Tibial artery (tissue), 4 donors: Measurements from ENCODE around the gene TRAF7.

Source experiments
- DNase-seq, 2 donors: peaks; one replicate each; pipeline ENCODE4 v3.0.0-alpha.2; 2019
- H3K27ac ChIP-seq, 2 donors: fragments of 200-600 bp; sonication (generic) in 1 of 2; 1 replicate in 1 of 2; 2 replicates in 1 of 2; pipeline ENCODE4 v1.5.1; 2018 to 2019; ENCODE audit warnings: mild to moderate bottlenecking in 1 of 2
- H3K27me3 ChIP-seq, 2 donors: fragments of 200-600 bp; sonication (generic) in 1 of 2; one replicate each; pipeline versions ENCODE4 v1.5.1 to v1.6.0; 2016 to 2019
- H3K36me3 ChIP-seq, 3 donors: fragments of 200-600 bp; sonication (generic) in 2 of 3; one replicate each; pipeline ENCODE4 v1.5.1; 2016 to 2019; ENCODE audit warnings: mild to moderate bottlenecking in 2 of 3
- H3K4me1 ChIP-seq, 4 donors: fragments of 200-600 bp; sonication (generic) in 2 of 4; 1 replicate in 3 of 4; 2 replicates in 1 of 4; pipeline ENCODE4 v1.5.1; 2016 to 2019
- H3K4me3 ChIP-seq, 2 donors: fragments of 200-600 bp; sonication (generic) in 1 of 2; 1 replicate in 1 of 2; 2 replicates in 1 of 2; pipeline ENCODE4 v1.5.1; 2018 to 2019; ENCODE audit warnings: mild to moderate bottlenecking in 2 of 2
- H3K9me3 ChIP-seq, 3 donors: fragments of 200-600 bp; sonication (generic) in 1 of 3; one replicate each; pipeline ENCODE4 v1.5.1; 2016 to 2019
- CTCF ChIP-seq, 2 experiments: fragments of 200-600 bp in 1 of 2; fragments of 450-650 bp in 1 of 2; IDR thresholded peaks; one replicate each; pipeline ENCODE4 v1.5.1; 2017 to 2019; ENCODE audit warnings: antibody characterized with exemption in 2 of 2, mild to moderate bottlenecking in 1 of 2, moderate library complexity in 1 of 2
- intact Hi-C: fragments of 100-400 bp; cut with DNase I; formaldehyde crosslinking; loops from one replicate; pipeline ENCODE4 v1.15.0; 2023; ENCODE audit warnings: low total_unique reads

TRAF7 gene

GRCh38 chr16:2176047-2176446, 20.5 kb downstream of the TRAF7 start:
- Histone ChIP-seq H3K27me3 (peaks cover 0 to 14% of the 10 kb centered on the region in 2 donors), H3K27ac (no peak overlapping the region), H3K4me3 (no peak overlapping the region), H3K36me3 (peaks cover 52 to 71% (median 71%) of the 10 kb centered on the region in 3 donors), H3K4me1 (peaks cover 0 to 3% (median 0%) of the 10 kb centered on the region in 4 donors), H3K9me3 (no peaks in the 10 kb centered on the region)
- intact Hi-C loops: no loop called here
- no peak for TF ChIP-seq CTCF (IDR thresholded peaks at IDR 0.05)
- DNase-seq: no peak

- Histone ChIP-seq H3K36me3 (peaks cover 48 to 61% (median 60%) of the 10 kb centered on the region in 3 donors), H3K27ac (no peak overlapping the region), H3K4me3 (no peak overlapping the region), H3K4me1 (peaks cover 0 to 3% (median 0%) of the 10 kb centered on the region in 4 donors), H3K27me3 (peaks cover 0 to 14% of the 10 kb centered on the region in 2 donors), H3K9me3 (no peaks in the 10 kb centered on the region)
- TF ChIP-seq CTCF (IDR thresholded peaks at IDR 0.05): no peak
- intact Hi-C loops: no loop called here
- no peak for DNase-seq
Observed at GRCh38 chr16:2177101-2177500, 21.5 kb downstream of the TRAF7 start.

- no peak for DNase-seq
- peaks cover 0 to 14% of the 10 kb centered on the region in 2 donors for H3K27me3 ChIP-seq
- no peak overlapping the region for H3K27ac ChIP-seq
- intact Hi-C loops: no loop called here
- no peaks in the 10 kb centered on the region for H3K9me3 ChIP-seq
- TF ChIP-seq CTCF (IDR thresholded peaks at IDR 0.05): no peak
- H3K4me3 ChIP-seq: no peak overlapping the region
- peaks cover 45 to 57% (median 56%) of the 10 kb centered on the region in 3 donors for H3K36me3 ChIP-seq
- peaks cover 0 to 3% (median 0%) of the 10 kb centered on the region in 4 donors for H3K4me1 ChIP-seq
Observed at GRCh38 chr16:2177561-2177960, 22.0 kb downstream of the TRAF7 start.

GRCh38 chr16:2178321-2179106, 22.9 kb downstream of the TRAF7 start:
- peaks cover 0 to 3% (median 0%) of the 10 kb centered on the region in 4 donors for H3K4me1 ChIP-seq
- H3K27ac ChIP-seq: no peak overlapping the region
- H3K36me3 ChIP-seq: peaks cover 39 to 47% (median 46%) of the 10 kb centered on the region in 3 donors
- intact Hi-C loops: no loop called here
- no peak for DNase-seq
- no peak for TF ChIP-seq CTCF (IDR thresholded peaks at IDR 0.05)
- no peak overlapping the region for H3K4me3 ChIP-seq
- H3K27me3 ChIP-seq: peaks cover 0 to 14% of the 10 kb centered on the region in 2 donors
- no peaks in the 10 kb centered on the region for H3K9me3 ChIP-seq

GRCh38 chr16:2179107-2179501, 23.5 kb downstream of the TRAF7 start:
- peaks cover 0 to 3% (median 0%) of the 10 kb centered on the region in 4 donors for H3K4me1 ChIP-seq
- H3K27ac ChIP-seq: no peak overlapping the region
- no peaks in the 10 kb centered on the region for H3K9me3 ChIP-seq
- no peak for DNase-seq
- peaks cover 0 to 14% of the 10 kb centered on the region in 2 donors for H3K27me3 ChIP-seq
- intact Hi-C loops: no loop called here
- peaks cover 33 to 41% (median 40%) of the 10 kb centered on the region in 3 donors for H3K36me3 ChIP-seq
- no peak for TF ChIP-seq CTCF (IDR thresholded peaks at IDR 0.05)
- H3K4me3 ChIP-seq: no peak overlapping the region
